HuH-7.5 (cell line): Measurements from ENCODE around the gene FAM222A.
A peak's percentile ranks its signal among the peaks of the same experiment; 100 is the strongest.

Source experiments
- DNase-seq: peaks from one replicate; pipeline ENCODE4 v3.0.0; 2011; ENCODE audit warnings: low spot score

The FAM222A gene

GRCh38 chr12:109802828-109803227 lies 89.2 kb downstream of the FAM222A start:
- DNase-seq = no peak

- no peak for DNase-seq
Measured at GRCh38 chr12:109803678-109804077, 90.1 kb downstream of the FAM222A start.

GRCh38 chr12:109804820-109805761 lies 91.5 kb downstream of the FAM222A start:
- peak; percentile 87 for DNase-seq

GRCh38 chr12:109807954-109808643 lies 94.5 kb downstream of the FAM222A start:
- no peak for DNase-seq

GRCh38 chr12:109808876-109809646 lies 95.4 kb downstream of the FAM222A start:
- DNase-seq = no peak

- DNase-seq = no peak
Measured at GRCh38 chr12:109810954-109811623, 97.5 kb downstream of the FAM222A start.

GRCh38 chr12:109811624-109811995 lies 98.0 kb downstream of the FAM222A start:
- DNase-seq = no peak

- DNase-seq = no peak
Measured at GRCh38 chr12:109813810-109814416, 100.3 kb downstream of the FAM222A start.

- no peak for DNase-seq
Measured at GRCh38 chr12:109814600-109815150, 101.0 kb downstream of the FAM222A start.

- no peak for DNase-seq
Measured at GRCh38 chr12:109815225-109815624, 101.6 kb downstream of the FAM222A start.

GRCh38 chr12:109815757-109816617 lies 102.4 kb downstream of the FAM222A start:
- no peak for DNase-seq

- DNase-seq = no peak
Measured at GRCh38 chr12:109816870-109817269, 103.2 kb downstream of the FAM222A start.

GRCh38 chr12:109817627-109818231 lies 104.1 kb downstream of the FAM222A start:
- DNase-seq = no peak

GRCh38 chr12:109818253-109818652 lies 104.6 kb downstream of the FAM222A start:
- DNase-seq = no peak

- DNase-seq = no peak
Measured at GRCh38 chr12:109818905-109819500, 105.4 kb downstream of the FAM222A start.
